ENCODE data around the gene C5orf63.

C5orf63 gene

DNA sequence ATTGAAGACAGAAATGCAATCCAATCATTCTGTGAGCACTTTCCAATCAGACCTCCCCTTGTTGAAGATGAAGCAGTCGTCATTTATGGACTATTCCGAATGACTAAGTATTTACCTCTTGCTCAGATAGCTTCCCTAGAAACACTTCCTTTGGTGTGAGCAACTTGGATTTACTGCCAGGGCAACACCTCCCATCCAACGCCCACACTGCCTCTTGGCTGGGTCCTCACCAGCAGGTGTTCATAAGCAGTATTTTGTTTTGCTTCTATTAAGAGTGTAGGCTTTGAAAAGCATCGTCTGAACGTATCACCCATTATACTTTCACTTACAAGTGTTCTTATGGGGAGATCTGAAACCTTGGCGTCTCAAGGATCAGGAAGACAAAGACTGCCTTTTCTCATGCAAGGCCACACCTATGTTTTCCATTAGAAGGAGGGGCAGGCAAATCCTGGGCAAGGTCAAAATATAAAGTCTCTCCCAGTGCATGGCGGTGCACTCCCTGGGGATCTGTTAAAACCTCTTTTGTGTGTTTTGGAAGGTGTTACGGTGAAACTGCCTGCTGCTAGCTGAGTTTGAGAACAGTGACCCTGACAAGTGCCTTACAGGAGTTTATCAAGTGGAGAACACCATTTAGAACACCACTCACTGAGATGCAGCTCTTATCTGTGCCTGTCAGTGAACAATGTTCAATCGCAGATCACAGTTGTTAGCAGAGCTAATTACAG is 32.3 kb downstream of the C5orf63 start:
- no peaks in the 10 kb centered on the region for H3K9me2 ChIP-seq (ENCODE audit: low read depth, low read length)
- TF ChIP-seq EZH2 (IDR thresholded peaks at IDR 0.05; ENCODE audit: borderline replicate concordance, low read length) = no peak
- TF ChIP-seq, protein P1, sequence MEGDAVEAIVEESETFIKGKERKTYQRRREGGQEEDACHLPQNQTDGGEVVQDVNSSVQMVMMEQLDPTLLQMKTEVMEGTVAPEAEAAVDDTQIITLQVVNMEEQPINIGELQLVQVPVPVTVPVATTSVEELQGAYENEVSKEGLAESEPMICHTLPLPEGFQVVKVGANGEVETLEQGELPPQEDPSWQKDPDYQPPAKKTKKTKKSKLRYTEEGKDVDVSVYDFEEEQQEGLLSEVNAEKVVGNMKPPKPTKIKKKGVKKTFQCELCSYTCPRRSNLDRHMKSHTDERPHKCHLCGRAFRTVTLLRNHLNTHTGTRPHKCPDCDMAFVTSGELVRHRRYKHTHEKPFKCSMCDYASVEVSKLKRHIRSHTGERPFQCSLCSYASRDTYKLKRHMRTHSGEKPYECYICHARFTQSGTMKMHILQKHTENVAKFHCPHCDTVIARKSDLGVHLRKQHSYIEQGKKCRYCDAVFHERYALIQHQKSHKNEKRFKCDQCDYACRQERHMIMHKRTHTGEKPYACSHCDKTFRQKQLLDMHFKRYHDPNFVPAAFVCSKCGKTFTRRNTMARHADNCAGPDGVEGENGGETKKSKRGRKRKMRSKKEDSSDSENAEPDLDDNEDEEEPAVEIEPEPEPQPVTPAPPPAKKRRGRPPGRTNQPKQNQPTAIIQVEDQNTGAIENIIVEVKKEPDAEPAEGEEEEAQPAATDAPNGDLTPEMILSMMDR (IDR thresholded peaks at IDR 0.05; ENCODE audit: low read length) = no peak
- no peaks in the 10 kb centered on the region for H3K27me3 ChIP-seq (ENCODE audit: insufficient read depth, low read length)
- H3K79me2 ChIP-seq (ENCODE audit: insufficient read depth, low read length) = no peaks in the 10 kb centered on the region
- H3K4me2 ChIP-seq (ENCODE audit: low read length) = no peak overlapping the region
- no peak overlapping the region for H3K9ac ChIP-seq (ENCODE audit: low read length)
- no peak overlapping the region for H3K4me3 ChIP-seq (ENCODE audit: low read depth, low read length, poor library complexity, severe bottlenecking)
- H2AFZ ChIP-seq (ENCODE audit: low read length) = no peak overlapping the region
- no peaks in the 10 kb centered on the region for H4K20me1 ChIP-seq (ENCODE audit: insufficient read depth, low read length)
- H3K27ac ChIP-seq (ENCODE audit: low read depth, low read length, poor library complexity, severe bottlenecking) = no peak overlapping the region
- H3K36me3 ChIP-seq (ENCODE audit: insufficient read depth, low read length) = no peaks in the 10 kb centered on the region
- H3F3A ChIP-seq (ENCODE audit: insufficient read depth, low read length) = no peaks in the 10 kb centered on the region
- no peaks in the 10 kb centered on the region for H3K9me3 ChIP-seq (ENCODE audit: low read length)
- H3K4me1 ChIP-seq (ENCODE audit: insufficient read depth, low read length, severe bottlenecking) = no peaks in the 10 kb centered on the region

DNA sequence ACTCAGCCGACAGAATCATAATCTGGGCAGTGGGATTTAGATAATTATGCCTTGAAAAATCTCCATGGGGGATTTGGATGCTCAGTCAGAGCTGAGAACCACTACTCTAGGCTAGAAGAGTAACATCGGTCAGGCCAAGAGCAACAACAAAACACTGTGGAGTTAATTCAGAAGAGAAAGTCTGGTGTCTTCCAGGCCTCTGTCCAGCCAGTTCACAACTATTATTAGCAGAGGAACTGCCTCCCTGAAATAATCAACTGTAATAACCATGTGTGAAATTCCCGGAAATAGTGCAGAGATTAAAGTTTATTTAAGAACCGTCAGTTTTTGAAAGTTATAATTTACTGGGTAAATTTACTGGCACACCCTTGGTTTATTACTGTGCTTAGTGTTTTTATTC is 34.8 kb downstream of the C5orf63 start:
- Histone ChIP-seq H3K9me2 (ENCODE audit: low read depth, low read length) (no peaks in the 10 kb centered on the region), H3K4me3 (ENCODE audit: low read depth, low read length, poor library complexity, severe bottlenecking) (no peak overlapping the region), H3K79me2 (ENCODE audit: insufficient read depth, low read length) (no peaks in the 10 kb centered on the region), H3K4me1 (ENCODE audit: insufficient read depth, low read length, severe bottlenecking) (no peaks in the 10 kb centered on the region), H3K4me2 (ENCODE audit: low read length) (no peak overlapping the region), H3K27me3 (ENCODE audit: insufficient read depth, low read length) (no peaks in the 10 kb centered on the region), H2AFZ (ENCODE audit: low read length) (no peak overlapping the region), H3F3A (ENCODE audit: insufficient read depth, low read length) (no peaks in the 10 kb centered on the region), H3K9me3 (ENCODE audit: low read length) (no peaks in the 10 kb centered on the region), H3K36me3 (ENCODE audit: insufficient read depth, low read length) (no peaks in the 10 kb centered on the region), H3K9ac (ENCODE audit: low read length) (no peak overlapping the region), H4K20me1 (ENCODE audit: insufficient read depth, low read length) (no peaks in the 10 kb centered on the region), H3K27ac (ENCODE audit: low read depth, low read length, poor library complexity, severe bottlenecking) (no peak overlapping the region)
- TF ChIP-seq EZH2 (IDR thresholded peaks at IDR 0.05; ENCODE audit: borderline replicate concordance, low read length) = no peak
- TF ChIP-seq, protein P1 (IDR thresholded peaks at IDR 0.05; ENCODE audit: low read length) = no peak

DNA sequence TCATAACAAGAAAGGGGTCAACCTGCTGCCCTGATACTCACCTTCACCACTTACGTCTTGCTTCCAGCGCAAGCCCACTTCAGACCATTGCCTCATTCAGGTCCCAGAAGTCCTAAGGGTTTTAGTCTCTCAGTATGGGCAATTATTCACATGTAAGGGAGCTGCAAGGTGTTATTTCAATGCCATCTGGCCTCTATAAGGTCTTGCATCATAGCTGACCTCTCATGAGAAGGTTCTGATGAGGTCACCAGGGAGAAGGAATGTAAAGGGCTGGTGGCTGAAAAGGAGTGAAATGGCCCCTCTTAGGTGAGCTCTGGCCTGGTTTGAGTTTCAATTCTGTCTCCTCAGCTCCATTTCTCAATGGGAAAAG is 41.5 kb downstream of the C5orf63 start:
- Histone ChIP-seq H3K9ac (ENCODE audit: low read length) (no peak overlapping the region), H3K4me1 (ENCODE audit: insufficient read depth, low read length, severe bottlenecking) (peaks cover 19% of the 10 kb centered on the region), H2AFZ (ENCODE audit: low read length) (no peak overlapping the region), H3K27ac (ENCODE audit: low read depth, low read length, poor library complexity, severe bottlenecking) (no peak overlapping the region), H3K9me3 (ENCODE audit: low read length) (no peaks in the 10 kb centered on the region), H3K27me3 (ENCODE audit: insufficient read depth, low read length) (0 out of 2 replicates have a peak, but pooled peaks cover 3% of the 10 kb centered on the region), H3K79me2 (ENCODE audit: insufficient read depth, low read length) (no peaks in the 10 kb centered on the region), H3K9me2 (ENCODE audit: low read depth, low read length) (no peaks in the 10 kb centered on the region), H3K36me3 (ENCODE audit: insufficient read depth, low read length) (no peaks in the 10 kb centered on the region), H3F3A (ENCODE audit: insufficient read depth, low read length) (no peaks in the 10 kb centered on the region), H3K4me2 (ENCODE audit: low read length) (no peak overlapping the region), H3K4me3 (ENCODE audit: low read depth, low read length, poor library complexity, severe bottlenecking) (no peak overlapping the region), H4K20me1 (ENCODE audit: insufficient read depth, low read length) (no peaks in the 10 kb centered on the region)
- no peak for TF ChIP-seq EZH2 (IDR thresholded peaks at IDR 0.05; ENCODE audit: borderline replicate concordance, low read length)
- TF ChIP-seq, protein P1 (IDR thresholded peaks at IDR 0.05; ENCODE audit: low read length) = no peak

All from OCI-LY1 (cell line).